ENCODE measurements around the gene HAUS2.

Gene HAUS2

DNA sequence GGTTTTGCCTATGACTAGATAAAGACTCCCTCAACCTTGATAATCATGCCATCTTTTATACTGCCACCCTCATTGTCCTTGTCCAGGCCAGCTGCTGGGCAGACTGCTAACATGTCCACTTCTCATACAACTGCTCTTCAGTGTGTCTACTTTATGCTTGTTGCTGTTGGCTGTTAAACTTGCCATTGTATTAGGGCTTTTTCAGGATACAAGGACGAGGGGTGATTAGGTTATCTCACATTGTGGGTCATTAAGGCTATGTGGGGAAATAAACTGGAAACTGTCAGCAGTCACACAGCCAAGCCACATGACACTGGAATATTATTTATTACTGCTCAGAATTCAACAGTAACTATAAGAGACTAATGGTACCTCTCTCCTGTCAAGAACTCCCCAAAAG lies 62.9 kb downstream of the HAUS2 start:
- DNase-seq: no peak

DNA sequence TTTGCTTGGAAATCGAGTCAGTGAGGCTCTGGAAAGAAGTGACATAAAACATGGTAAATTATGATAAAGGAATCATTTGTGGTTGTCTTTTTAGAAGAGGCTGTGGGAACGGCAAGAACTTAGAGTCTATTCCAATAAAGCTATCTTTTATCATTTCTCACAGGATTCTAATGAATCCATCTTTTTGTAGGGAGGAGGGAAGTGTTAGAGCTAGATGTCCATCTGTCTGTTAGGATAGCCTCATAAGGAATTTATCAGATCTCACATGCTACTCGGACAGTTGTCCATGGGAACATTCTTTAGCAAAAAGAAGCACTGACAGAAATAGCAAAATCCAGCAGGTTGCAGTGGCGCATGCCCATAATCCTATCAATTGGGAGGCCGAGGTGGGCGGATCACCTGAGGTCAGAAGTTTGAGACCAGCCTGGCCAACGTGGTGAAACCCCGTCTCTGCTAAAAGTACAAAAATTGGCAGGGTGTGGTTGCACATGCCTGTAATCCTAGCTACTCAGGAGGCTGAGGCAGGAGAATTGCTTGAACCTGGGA lies 63.8 kb downstream of the HAUS2 start:
- no peak for DNase-seq

DNA sequence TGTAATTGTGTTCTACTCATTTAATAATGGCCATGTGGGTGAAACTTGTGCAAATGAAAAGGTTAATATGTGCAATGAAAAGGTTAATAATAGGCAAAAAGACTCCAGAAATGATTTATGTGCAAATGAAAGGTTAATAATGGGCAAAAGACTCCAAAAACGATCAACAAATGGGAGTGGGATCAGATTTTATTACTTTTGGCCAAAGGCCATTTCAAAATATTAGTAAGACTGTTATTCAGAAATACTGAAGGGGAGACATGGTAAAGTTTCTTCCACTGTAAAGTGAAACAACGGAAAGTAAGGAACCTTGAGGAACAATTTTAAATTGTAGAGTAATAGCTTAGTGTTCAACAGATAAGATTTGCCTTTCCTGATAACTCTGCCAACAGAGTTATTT lies 67.5 kb downstream of the HAUS2 start:
- no peak for DNase-seq

All from activated gamma-delta T cell (primary cell).